HG03575 (cell line): ENCODE measurements around the gene PPM1H.

Experiments used
- ATAC-seq: cut with Tn5 transposase; IDR thresholded peaks from one replicate; pipeline ENCODE4 v1.9.1; 2021; ENCODE audit not compliant: unreplicated experiment, insufficient number of reproducible peaks, low FRiP score; ENCODE audit errors: extremely low read depth

The PPM1H gene

DNA sequence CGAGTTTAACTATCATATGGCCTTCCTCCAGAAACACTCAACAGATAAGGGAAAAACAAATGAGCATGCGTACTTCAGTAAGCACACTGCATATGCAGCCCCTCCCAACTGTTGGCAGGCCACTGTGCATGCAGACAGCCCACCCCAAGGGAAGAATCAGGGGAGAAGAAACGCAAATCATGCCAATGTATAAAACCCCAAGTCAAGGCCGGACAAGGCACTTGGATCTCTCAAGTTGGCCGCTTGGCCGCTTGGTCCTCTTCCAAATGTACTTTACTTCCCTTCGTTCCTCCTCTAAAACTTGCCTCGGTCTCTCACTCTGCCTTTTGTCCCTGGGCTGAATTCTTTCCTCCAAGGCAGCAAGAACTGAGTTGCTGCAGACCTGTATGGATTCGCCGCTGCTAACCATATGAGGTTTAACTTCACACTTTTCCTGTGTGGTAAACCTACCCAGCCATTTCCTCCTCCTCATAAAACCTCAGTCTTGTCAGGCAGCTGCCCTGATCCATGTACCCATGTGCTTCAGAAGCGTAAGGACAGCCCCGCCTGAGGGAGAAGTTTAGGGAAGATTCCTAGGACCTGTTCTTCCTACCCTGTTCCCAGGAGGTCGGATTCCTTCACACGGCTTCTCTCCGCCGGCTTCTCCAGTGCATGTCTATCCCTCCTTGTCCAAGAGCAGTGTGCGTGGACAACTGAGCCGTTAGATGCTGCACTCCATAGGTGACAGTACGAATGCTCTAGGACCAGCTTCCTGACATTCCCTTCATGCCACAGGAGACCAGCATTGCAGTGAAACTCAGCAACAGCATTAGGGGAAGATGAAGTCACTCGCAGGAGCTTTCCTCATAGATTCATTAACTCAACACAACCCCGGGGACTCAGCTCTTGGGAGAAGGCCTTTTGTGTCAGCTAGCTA is 280.4 kb downstream of the PPM1H start:
- no peak for ATAC-seq

DNA sequence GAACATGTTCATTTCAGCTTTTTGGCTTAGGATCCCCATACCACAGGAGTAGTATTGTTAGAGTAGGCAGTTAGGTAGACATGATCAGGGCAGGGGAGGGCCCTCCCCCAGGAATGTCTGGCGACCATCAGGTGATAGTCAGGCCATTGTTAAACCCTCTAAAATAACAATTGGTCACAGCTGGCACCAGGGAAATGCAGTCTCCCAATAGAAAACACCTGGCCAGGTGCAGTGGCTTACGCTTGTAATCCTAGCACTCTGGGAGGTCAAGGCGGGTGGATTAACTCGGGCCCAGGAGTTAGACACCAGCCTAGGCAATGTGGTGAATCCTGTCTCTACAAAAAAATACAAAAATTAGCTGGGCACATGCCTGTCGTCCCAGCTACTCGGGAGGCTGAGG is 281.2 kb downstream of the PPM1H start:
- no peak for ATAC-seq

GRCh38 chr12:62653304-62653703 is 281.6 kb downstream of the PPM1H start:
- ATAC-seq, result no peak

DNA sequence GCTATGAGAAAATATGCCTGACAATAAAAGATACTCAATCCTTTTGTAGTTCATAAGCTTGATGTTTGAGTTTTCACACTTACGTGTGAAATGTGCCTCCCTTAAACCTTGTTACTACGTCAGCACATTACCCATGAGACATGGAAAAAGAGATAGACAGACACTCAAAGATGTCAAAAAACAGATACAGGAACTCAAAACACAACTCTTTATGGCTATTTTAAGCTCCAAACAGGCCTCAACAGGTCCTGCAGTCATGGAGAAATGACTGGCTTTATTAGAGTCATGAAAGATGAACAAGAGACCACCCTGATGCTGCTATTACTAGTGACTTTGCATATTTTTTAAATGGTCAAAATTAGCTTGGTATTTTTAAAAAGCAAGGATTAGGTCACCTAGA is 283.8 kb downstream of the PPM1H start:
- no peak for ATAC-seq

- ATAC-seq, result no peak
These were observed 285.4 kb downstream of the PPM1H start for GRCh38 chr12:62649412-62650138.

GRCh38 chr12:62647586-62647985 is 287.4 kb downstream of the PPM1H start:
- ATAC-seq, result no peak

DNA sequence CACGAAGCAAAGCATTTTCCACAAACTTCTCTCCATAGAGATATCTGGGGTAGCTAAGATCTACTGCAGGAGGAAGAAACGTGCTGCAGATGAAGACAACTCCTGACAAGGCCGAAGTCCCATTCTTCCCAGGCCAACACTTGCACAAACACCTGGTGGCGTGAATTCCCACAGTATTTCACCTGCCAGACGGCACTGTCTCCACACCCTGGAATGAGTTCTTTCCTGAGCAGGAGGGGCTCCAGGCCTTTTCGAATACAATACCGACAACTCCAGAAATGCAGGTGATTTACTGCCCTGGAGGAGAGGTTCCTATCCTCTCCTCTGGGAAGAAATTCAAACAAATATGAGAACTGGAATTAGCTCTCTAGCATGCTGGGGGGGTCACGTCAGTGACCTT is 288.4 kb downstream of the PPM1H start:
- no peak for ATAC-seq

GRCh38 chr12:62643486-62643885 is 291.5 kb downstream of the PPM1H start:
- no peak for ATAC-seq

- ATAC-seq, result no peak
These were observed 292.5 kb downstream of the PPM1H start for GRCh38 chr12:62642486-62642885.

DNA sequence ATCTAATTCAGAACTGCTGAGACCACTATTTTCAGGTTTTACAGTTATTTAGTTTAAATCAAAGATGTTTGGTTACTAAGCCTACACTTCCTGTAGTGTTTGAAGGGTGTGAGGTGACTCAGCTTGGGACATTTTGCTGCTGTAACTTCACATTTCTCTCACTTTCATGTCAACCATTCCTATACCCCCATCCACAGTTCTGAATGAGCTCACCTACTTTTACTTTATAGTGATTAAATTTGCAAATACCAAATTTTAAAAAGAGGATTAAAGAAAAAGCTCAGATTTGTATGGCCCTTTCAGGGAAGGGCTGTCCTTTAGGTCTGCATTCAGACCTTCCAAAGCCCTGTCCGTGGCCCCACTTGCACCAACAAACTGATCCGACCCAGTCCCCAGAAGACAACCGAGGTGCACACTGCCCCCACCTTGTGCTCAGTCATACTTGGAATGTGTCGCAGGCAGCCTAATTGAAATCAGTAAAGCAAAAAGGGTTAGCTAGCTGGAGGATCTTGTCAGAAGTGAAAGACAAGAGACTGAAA is 294.0 kb downstream of the PPM1H start:
- ATAC-seq, result peak; percentile 92

DNA sequence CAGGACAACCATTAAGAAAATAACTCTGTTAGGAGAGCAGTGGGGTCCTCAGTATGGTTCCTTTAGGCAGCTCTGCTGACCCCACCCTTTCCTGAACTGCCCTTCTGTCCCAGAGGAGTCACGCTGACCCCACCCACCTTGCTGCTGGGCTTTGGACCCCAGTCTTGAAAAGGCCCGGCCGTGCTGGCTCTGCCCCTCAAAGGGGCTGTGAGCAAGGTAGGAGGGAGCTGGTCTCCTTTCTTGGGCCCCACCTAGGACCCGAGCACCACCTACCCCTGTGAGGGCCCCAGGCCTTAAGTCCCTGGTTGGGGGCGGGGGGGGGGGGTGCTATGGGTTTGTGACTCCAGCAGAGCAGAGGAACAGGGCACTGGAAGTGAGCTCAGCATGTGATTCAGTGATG is 297.3 kb downstream of the PPM1H start:
- no peak for ATAC-seq

DNA sequence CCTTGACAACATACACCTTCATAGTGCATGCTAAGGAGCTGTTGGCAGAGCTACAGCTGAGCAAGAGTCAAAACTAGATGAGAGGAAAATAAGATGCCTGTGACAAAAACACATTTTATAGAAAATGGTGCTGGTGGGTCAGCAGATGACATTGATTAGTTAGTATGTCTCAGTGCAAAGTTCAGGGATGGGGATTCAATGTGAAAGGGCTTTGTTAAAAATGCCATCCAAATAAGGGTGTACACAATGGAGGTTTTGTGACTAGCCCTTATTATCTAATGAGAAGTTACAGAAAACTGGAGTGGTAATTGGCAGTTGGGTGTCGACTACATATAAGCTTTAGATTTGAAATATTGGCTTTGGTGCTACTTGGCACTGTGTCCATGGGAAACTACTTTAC is 299.3 kb downstream of the PPM1H start:
- ATAC-seq, result no peak

GRCh38 chr12:62632411-62632918 is 302.5 kb downstream of the PPM1H start:
- no peak for ATAC-seq

DNA sequence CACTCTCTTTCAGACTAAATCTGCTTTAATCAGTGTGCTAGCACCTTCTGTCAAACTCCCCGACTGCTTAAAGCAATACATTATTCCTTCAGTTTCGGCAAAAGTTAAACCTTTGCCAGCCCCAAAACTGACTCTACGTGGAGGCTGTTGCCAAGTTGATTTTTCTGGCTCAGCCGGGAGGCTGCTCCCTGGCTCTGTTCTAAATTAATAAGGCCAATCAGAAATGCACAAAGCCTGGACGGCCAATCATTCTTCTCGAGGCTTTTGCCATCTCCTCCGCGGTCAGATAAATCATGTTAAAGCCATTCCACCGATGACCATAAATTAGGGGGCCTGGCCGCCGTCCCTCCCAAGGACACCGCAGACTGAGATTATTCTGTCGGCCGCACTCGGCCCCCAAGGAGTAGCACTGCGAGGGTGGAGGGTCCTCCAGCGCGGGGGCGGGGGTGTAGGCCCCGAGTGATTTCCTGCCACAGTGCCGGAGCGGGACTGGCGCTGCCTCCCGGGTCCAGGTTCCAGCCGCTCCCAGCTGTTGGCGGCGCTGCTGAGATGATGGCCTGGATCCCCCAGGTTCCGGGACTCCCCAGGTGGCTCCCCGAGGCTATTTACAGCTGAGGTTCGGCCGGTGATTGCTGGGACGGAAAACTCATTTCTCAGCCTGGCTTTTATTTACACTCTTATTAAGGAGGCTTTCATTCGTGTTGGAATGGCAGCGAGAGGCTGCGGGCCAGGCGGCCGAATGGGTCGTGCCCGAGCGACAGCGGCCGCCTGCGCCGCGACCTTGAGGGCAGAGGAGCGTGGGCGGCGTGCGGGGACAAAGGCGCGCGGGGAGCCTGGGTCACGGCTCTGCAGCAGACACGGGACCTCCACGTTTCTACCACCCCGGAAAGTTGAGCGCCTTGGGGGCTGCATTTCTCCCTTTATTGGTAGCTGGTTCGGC is 303.2 kb downstream of the PPM1H start:
- no peak for ATAC-seq

- ATAC-seq, result no peak
These were observed 304.8 kb downstream of the PPM1H start for GRCh38 chr12:62629971-62630739.

DNA sequence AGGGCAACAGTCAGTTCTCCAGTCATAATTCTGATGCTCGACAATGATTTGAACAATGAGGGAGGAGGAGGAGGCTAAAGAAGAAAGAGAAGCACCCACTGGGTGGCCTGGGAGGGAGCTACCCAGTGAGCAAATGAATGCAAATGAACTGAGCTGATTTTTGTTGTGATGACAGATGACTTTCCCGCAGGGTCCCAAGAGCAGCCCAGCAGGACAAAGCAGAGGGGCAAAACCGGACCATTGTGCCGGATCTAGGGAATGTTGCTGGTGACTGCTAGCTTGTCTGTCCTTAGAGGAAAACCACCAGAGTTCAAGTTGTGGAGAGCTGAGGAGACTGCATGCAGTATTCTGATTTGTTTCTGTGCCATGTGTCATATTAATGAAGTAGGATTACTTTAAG is 305.5 kb downstream of the PPM1H start:
- no peak for ATAC-seq

DNA sequence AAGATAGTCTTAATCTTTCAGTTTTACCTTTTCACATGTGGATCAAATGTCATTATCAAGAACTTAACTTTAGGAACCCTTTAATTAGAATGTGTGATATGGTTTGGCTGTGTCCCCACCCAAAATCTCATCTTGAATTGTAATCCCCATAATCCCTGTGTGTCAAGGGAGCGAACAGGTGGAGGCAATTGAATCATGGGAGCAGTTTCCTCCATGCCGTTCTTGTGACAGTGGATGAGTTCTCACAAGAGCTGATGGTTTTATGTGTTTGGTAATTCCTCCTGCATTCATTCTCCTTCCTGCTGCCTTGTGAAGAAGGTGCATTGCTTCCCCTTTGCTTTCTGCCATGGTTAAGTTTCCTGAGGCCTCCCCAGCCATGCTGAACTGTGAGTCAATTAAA is 307.8 kb downstream of the PPM1H start:
- ATAC-seq, result no peak

GRCh38 chr12:62625228-62625627 is 309.7 kb downstream of the PPM1H start:
- no peak for ATAC-seq
